Measurements from ENCODE around the gene UCK1. TPM values are rescaled to one million over a fixed set of nuclear protein-coding genes. Genes with fewer than 3 reads are reported as not detected.

UCK1 gene
- 21.5 and 24.0 TPM in 2 replicates for total RNA-seq

DNA sequence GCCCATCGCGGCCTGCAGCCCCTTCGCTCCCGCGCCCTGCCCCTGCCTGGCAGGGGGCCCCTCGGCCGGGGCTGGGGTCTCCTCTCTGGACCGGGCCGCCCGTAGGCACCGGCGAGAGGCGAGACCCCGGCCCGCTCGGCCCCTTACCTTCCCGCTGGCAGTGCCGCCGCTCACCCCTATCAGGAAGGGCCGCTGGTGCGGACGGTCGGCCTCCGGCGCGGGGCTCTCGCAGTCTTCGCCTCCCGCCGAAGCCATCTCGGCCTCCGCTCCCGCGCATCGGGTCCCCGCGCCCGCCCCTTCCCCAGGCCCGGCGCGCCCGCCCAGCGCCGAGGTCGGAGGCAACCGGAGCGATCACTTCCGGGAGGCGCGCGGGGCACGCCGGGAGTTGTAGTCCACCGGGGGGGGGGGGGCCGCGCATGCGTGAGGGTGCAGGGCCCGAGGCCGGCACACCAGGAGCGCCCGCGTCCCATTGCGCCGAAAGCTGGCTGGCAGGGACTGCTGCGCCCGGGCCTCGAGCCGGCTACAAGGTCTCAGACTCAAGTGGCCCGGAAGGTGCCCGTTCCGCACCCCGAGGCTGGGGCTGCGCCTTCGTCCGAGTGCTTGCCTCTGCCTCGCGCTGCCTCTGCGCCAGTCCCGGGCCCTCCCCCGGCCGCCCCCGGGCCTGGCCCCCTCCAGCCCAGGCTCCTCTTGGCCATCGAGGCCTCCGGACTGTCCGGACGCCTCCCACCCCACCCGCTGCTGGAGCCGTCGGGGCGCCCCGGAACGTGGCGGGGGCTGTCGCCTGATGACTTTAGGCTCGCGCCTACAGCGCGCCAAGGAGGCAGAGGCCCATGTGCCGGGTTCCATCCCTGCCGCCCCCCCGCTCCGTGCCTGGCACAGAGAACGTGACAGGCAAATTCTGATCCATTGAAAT lies at the start of gene UCK1:
UCK1 (minus strand) TSS at position 344 of the 913 bp plus-strand sequence; CDS start at position 255, 89 bp downstream.
- DNase-seq (ENCODE audit: extremely low read depth, low read depth, low spot score) = no peak

DNA sequence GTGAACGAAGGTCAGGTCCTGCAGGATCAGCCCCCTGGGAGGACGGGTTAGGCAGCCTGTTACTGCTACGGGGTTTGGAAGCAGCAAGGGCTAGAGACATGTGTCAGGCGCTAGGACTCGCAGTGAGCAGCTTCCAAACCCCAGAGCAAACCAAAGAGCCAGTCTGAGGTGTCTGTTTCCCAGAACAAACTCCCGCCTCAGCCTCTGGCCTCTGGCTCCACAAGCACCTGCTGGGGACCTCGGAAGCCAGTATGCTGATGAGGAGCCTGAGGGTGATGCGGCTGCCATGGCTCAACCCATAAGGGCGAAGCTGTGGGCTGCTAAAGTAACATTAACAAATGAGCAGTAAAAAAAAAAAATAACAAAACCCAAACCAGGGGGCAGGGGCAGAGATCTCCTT lies 49.3 kb upstream of the UCK1 start:
- DNase-seq (ENCODE audit: extremely low read depth, low read depth, low spot score) = no peak

DNA sequence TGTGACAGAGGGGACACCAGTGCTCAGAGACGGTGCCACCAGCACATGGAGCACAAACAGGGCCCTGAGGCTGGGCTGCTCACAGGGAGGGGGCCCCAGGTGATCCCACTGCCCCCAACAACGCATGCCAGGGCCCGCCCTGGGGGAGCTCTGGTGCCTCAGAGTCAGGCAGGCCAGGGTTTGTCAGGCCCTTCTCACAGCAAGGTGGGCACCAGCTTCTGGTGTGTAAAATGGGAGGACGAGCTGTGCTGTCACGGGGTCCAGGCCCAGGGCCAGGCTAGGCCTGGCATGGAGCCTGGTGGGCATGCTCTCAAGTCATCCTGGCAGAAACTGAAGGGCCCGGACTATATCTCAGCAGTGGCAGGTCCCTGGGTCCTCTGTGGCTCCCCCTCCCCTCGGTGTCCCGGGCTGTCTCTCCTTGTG lies 48.7 kb upstream of the UCK1 start:
- DNase-seq (ENCODE audit: extremely low read depth, low read depth, low spot score) = no peak

- no peak for DNase-seq (ENCODE audit: extremely low read depth, low read depth, low spot score)
Observed at GRCh38 chr9:131578731-131579504, 47.9 kb upstream of the UCK1 start.

DNA sequence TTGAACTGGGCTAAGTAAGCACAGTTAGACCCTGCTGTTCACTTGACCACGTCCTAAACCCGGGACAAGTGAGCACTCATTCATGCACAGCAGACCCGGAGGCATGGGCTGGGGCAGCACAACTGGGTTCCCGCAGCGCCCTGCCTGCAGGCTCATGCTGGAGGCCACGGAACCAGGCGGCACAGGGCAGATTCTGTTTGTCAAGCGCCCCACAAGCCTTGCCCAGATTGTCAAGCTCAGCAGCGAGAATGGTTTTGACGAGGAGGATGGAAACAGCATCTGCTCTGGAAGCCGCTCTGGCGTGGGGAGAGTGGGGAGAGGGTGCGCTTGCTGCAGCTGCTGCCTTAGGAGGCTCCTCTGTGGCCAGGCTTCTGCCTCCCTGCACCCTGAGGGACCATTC lies 47.0 kb upstream of the UCK1 start:
- no peak for DNase-seq (ENCODE audit: extremely low read depth, low read depth, low spot score)

- DNase-seq (ENCODE audit: extremely low read depth, low read depth, low spot score) = no peak
Observed at GRCh38 chr9:131577005-131578000, 46.2 kb upstream of the UCK1 start.

DNA sequence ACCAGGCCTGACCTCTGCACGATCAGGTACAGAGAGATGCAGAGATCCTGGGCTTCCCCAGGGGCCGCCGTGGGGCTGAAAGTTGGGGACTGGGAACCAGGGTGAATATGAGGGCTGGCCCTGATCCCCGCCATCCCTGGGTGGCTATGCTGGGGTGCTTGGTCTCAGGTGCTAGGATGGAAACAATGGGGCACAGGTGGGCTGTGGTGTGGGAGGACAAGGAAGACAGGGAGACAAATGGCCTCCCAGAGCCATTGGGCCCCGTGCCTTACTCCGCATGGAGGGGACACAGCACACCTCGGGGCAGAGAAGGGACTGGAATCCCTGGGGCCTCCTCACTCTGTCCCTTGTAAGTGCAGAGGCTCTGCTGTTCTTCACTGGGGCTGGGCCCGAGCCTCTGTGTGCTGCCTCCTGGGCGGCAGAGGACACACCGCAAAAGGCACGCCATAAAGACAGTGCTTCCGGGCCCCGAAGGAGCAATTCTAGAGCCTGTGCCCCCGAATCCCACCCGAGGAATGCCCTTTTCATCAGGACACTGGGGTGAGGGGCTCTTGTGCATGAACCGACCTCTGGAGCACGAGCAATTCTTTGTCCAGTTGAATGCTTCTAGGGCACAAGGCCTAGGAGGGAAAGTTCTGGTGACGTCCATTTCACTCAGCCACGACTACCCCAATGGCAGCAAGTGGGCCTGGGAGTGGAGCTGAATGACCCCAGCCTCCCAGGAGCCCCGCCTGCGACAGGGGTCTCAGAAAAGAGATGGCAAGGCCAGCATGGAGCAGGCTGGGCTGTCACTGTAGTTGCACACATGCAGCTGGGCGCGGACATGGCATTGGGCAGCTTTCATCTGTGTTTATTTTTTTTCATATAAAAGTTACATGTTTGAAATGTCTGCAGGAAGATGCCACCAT lies 45.1 kb upstream of the UCK1 start:
- DNase-seq (ENCODE audit: extremely low read depth, low read depth, low spot score) = no peak

GRCh38 chr9:131574730-131575640 lies 43.9 kb upstream of the UCK1 start:
- no peak for DNase-seq (ENCODE audit: extremely low read depth, low read depth, low spot score)

- DNase-seq (ENCODE audit: extremely low read depth, low read depth, low spot score) = no peak
Observed at GRCh38 chr9:131567910-131568309, 36.8 kb upstream of the UCK1 start.

- no peak for DNase-seq (ENCODE audit: extremely low read depth, low read depth, low spot score)
Observed at GRCh38 chr9:131566158-131566557, 35.1 kb upstream of the UCK1 start.

- no peak for DNase-seq (ENCODE audit: extremely low read depth, low read depth, low spot score)
Observed at GRCh38 chr9:131565369-131565768, 34.3 kb upstream of the UCK1 start.

- no peak for DNase-seq (ENCODE audit: extremely low read depth, low read depth, low spot score)
Observed at GRCh38 chr9:131562032-131562959, 31.2 kb upstream of the UCK1 start.

DNA sequence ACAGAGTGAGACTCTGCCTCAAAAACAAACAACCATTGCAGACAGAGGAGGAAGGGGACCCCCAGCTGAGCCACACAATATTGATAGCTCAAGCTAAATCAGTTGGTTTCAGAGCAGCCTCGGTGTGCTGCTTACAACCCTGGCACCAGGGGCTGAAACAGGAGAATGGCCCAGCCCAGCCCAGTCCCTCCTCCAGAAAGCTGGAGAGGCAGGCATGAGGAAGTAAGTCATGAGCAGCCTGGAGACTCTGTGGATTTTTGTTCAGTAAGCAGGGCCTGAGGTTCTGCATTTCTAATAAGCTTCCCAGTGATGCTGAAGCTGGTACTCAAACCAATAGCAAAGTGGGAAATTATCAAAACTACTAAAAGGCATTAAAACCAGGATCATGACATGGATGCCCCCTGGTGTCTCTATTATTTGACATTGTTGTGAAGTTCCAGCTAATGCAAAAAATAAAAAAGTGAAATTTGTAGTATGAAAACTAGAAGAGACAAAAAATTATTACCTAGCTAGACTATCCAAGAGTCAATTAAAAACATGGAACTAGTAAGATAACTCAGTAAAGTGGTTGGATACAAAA lies 28.4 kb upstream of the UCK1 start:
- DNase-seq (ENCODE audit: extremely low read depth, low read depth, low spot score) = no peak

GRCh38 chr9:131557855-131558548 lies 26.9 kb upstream of the UCK1 start:
- DNase-seq (ENCODE audit: extremely low read depth, low read depth, low spot score) = no peak

GRCh38 chr9:131555841-131556673 lies 25.0 kb upstream of the UCK1 start:
- DNase-seq (ENCODE audit: extremely low read depth, low read depth, low spot score) = no peak

Measured in glomerular endothelial cell (primary cell).